Thymus (tissue), 11 donors: ENCODE results near the gene DENND1B. TPM values are rescaled to one million over a fixed set of nuclear protein-coding genes. Genes with fewer than 3 reads are reported as not detected.

Experiments
- DNase-seq, 9 donors: peaks; one replicate each; pipeline ENCODE4 v3.0.0-alpha.2; 2013; ENCODE audit warnings: low spot score in 9 of 9, low read depth in 6 of 9, missing footprints in 1 of 9
- H3K27ac ChIP-seq, 2 donors: one replicate each; pipeline ENCODE4 v1.5.1; 2013; ENCODE audit warnings: control low read depth in 1 of 2, low read depth in 1 of 2, low read length in 1 of 2, mild to moderate bottlenecking in 1 of 2, moderate library complexity in 1 of 2
- H3K27me3 ChIP-seq, 2 donors: one replicate each; pipeline ENCODE4 v1.5.1; 2013; ENCODE audit warnings: low read length in 1 of 2; ENCODE audit not compliant: control insufficient read depth in 2 of 2, insufficient read depth in 1 of 2
- H3K36me3 ChIP-seq, 2 donors: one replicate each; pipeline ENCODE4 v1.5.1; 2013; ENCODE audit warnings: low read length in 1 of 2, mild to moderate bottlenecking in 1 of 2, moderate library complexity in 1 of 2; ENCODE audit not compliant: control insufficient read depth in 2 of 2, insufficient read depth in 2 of 2
- H3K4me1 ChIP-seq, 2 donors: one replicate each; pipeline ENCODE4 v1.5.1; 2013; ENCODE audit warnings: low read length in 2 of 2; ENCODE audit not compliant: control insufficient read depth in 2 of 2, insufficient read depth in 2 of 2
- H3K4me3 ChIP-seq, 2 donors: one replicate each; pipeline ENCODE4 v1.5.1; 2013; ENCODE audit warnings: low read length in 2 of 2, control low read depth in 1 of 2, mild to moderate bottlenecking in 1 of 2
- H3K9me3 ChIP-seq, 2 donors: one replicate each; pipeline ENCODE4 v1.5.1; 2013; ENCODE audit warnings: low read length in 1 of 2, mild to moderate bottlenecking in 1 of 2; ENCODE audit not compliant: control insufficient read depth in 2 of 2, insufficient read depth in 1 of 2
- WGBS: extraction: QIAGEN DNeasy Blood & Tissue Kit; methylation state at CpG from one replicate; pipeline ENCODE4 v1.1.7; 2013; 5-methylcytosine and 5-hydroxymethylcytosine counted together
- polyA plus RNA-seq: library from polyadenylated mRNA; stranded (reverse); fragments of 200-250 nt; gene quantifications from one replicate; pipeline ENCODE4 v1.2.3, GENCODE V29; 2013
- total RNA-seq: library from RNA; stranded (reverse); fragments of 120-200 nt; gene quantifications from one replicate; pipeline ENCODE4 v1.2.4, GENCODE V29; 2013
- donor health status: healthy.

The DENND1B gene
- total and polyA plus RNA-seq, 2 donors = 8.8 to 23.5 TPM

- H3K27me3 ChIP-seq = no peaks in the 10 kb centered on the region
- no peak overlapping the region for H3K27ac ChIP-seq
- H3K4me3 ChIP-seq = no peak overlapping the region
- 95% methylated on average over 6 of the region's 6 CpGs for WGBS
- H3K36me3 ChIP-seq = no peaks in the 10 kb centered on the region
- peaks cover 0 to 14% of the 10 kb centered on the region in 2 donors for H3K4me1 ChIP-seq
- no peaks in the 10 kb centered on the region for H3K9me3 ChIP-seq
- DNase-seq = no peak
These were observed 294.8 kb downstream of the DENND1B start for GRCh38 chr1:197480446-197480845.

- Histone ChIP-seq H3K4me1 (peaks cover 0 to 4% of the 10 kb centered on the region in 2 donors), H3K27me3 (no peaks in the 10 kb centered on the region), H3K36me3 (no peaks in the 10 kb centered on the region), H3K4me3 (no peak overlapping the region), H3K9me3 (no peaks in the 10 kb centered on the region), H3K27ac (no peak overlapping the region)
- 94% methylated on average over 3 of the region's 3 CpGs for WGBS
- no peak for DNase-seq
These were observed 303.1 kb downstream of the DENND1B start for GRCh38 chr1:197472141-197472540.

GRCh38 chr1:197471248-197471985 is 303.9 kb downstream of the DENND1B start:
- Histone ChIP-seq H3K4me1 (peaks cover 0 to 4% of the 10 kb centered on the region in 2 donors), H3K9me3 (no peaks in the 10 kb centered on the region), H3K4me3 (no peak overlapping the region), H3K27ac (no peak overlapping the region), H3K27me3 (no peaks in the 10 kb centered on the region), H3K36me3 (no peaks in the 10 kb centered on the region)
- DNase-seq = no peak
- WGBS = 92% methylated on average over 9 of the region's 9 CpGs

GRCh38 chr1:197470330-197470729 is 304.9 kb downstream of the DENND1B start:
- Histone ChIP-seq H3K9me3 (no peaks in the 10 kb centered on the region), H3K36me3 (no peaks in the 10 kb centered on the region), H3K27me3 (no peaks in the 10 kb centered on the region), H3K4me1 (peaks cover 0 to 4% of the 10 kb centered on the region in 2 donors), H3K4me3 (no peak overlapping the region), H3K27ac (no peak overlapping the region)
- 94% methylated on average over 1 of the region's 1 CpG for WGBS
- DNase-seq = no peak

- no peak for DNase-seq
- Histone ChIP-seq H3K27ac (no peak overlapping the region), H3K36me3 (no peaks in the 10 kb centered on the region), H3K4me1 (peaks cover 0 to 4% of the 10 kb centered on the region in 2 donors), H3K9me3 (no peaks in the 10 kb centered on the region), H3K4me3 (no peak overlapping the region), H3K27me3 (no peaks in the 10 kb centered on the region)
- WGBS = 38% methylated on average over 7 of the region's 7 CpGs
These were observed 305.6 kb downstream of the DENND1B start for GRCh38 chr1:197469620-197470210.

- Histone ChIP-seq H3K36me3 (no peaks in the 10 kb centered on the region), H3K4me3 (no peak overlapping the region), H3K9me3 (no peaks in the 10 kb centered on the region), H3K4me1 (peaks cover 0 to 4% of the 10 kb centered on the region in 2 donors), H3K27ac (no peak overlapping the region), H3K27me3 (no peaks in the 10 kb centered on the region)
- DNase-seq = no peak
- WGBS = 70% methylated on average over 9 of the region's 9 CpGs
These were observed 306.6 kb downstream of the DENND1B start for GRCh38 chr1:197468543-197469175.

GRCh38 chr1:197467881-197468280 is 307.4 kb downstream of the DENND1B start:
- WGBS = 97% methylated on average over 1 of the region's 1 CpG
- DNase-seq = no peak
- Histone ChIP-seq H3K4me3 (no peak overlapping the region), H3K9me3 (no peaks in the 10 kb centered on the region), H3K4me1 (peaks cover 0 to 4% of the 10 kb centered on the region in 2 donors), H3K36me3 (no peaks in the 10 kb centered on the region), H3K27ac (no peak overlapping the region), H3K27me3 (no peaks in the 10 kb centered on the region)

- no peaks in the 10 kb centered on the region for H3K9me3 ChIP-seq
- DNase-seq = no peak
- no peak overlapping the region for H3K4me3 ChIP-seq
- 82% methylated on average over 3 of the region's 3 CpGs for WGBS
- H3K36me3 ChIP-seq = no peaks in the 10 kb centered on the region
- H3K27me3 ChIP-seq = no peaks in the 10 kb centered on the region
- H3K27ac ChIP-seq = no peak overlapping the region
- peaks cover 0 to 4% of the 10 kb centered on the region in 2 donors for H3K4me1 ChIP-seq
These were observed 308.5 kb downstream of the DENND1B start for GRCh38 chr1:197466813-197467212.
